GM21737 (cell line): ENCODE data around the gene ZNRF3.
"Not testable (repeated sequence)": the region's sequence is repeated elsewhere in the genome, so short reads cannot be mapped to it uniquely, and the experiment has no call there.

Source experiments
- ATAC-seq: cut with Tn5 transposase; IDR thresholded peaks from one replicate; pipeline ENCODE4 v1.9.1; 2021; ENCODE audit warnings: mild to moderate bottlenecking, moderate library complexity; ENCODE audit not compliant: unreplicated experiment

The ZNRF3 gene

DNA sequence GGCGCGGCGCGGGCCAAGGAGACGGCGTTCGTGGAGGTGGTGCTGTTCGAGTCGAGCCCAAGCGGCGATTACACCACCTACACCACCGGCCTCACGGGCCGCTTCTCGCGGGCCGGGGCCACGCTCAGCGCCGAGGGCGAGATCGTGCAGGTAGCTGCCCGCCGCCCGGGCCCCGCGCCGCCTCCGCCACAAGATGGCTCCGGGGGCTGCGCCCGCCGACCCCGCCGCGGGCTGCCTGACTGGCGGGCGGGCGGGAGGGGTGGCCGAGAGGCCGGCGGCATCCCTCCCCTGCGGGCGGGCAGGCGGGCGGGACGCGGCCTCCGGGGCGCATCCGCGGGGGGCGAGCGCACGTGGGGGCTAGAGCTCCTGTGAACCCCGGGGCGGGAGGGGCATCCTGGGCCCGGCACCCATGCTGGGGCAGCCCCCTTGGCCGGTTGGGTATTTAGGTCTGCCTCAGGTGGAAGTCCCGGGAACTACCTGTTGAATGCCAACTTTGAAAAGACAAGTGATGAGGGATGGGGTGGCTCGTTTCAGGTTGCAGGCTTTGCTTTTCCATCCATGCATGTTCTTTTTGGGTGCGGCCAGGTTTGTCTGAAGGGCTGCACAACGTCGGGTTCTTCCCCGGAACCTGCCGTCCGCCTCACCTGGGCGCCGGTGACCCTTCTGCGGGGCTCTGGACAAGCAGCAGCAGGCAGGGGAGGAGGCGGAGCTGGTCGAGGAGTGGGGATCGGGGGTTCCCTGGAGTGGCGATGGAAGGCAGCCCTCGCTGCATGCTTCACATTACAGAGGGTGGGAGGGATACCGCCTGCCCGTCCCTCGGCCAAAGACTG, 760 bp downstream of the ZNRF3 start:
- ATAC-seq = no peak

DNA sequence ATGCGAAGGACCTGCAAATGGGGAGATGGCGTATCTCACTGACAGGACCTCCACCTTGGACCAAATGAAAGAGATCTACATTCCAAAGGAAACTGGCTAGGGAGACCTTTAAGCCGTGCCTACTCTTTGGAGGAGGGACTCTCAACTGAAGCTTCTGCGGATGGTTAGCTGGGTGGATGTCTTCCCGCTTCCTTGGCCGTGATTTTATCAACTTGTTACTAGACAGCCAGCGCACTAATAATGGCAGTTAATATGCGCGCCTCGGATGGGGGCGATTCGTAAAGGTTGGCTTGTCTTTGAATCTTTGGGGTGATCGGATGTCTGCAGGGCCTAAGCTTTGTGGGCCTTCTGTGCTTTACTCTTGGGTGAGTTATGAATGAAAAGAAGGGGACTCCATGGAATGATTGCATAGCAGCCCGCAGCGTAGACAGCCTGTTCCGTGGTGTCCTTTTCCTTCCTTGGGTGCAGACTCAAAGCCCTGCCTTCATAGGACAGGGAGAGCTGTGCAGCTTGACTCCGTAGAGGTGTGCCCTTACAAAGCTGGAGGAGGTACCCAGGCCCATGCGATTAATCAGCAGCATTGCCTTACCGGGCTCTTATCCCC, 1.5 kb downstream of the ZNRF3 start:
- ATAC-seq = no peak

DNA sequence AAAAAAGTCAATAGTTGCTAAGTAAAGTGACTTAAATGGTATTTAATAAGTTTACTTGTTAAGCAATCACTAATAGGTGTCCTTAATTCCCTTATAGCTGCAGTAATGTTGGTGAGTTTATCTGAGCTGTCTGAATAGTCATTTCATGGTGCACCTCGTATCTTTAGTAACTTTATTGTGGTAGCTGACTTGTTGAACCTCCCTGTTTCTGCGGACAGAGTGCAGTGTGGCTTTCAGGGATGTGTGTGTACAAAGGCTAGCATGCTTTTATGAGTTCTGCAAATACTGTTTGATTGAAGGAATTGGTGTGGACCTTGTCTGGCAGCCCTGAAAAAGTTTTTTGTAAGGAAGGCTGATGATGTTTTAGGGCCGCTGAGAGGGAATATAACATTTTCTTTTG, 2.6 kb downstream of the ZNRF3 start:
- ATAC-seq = no peak

DNA sequence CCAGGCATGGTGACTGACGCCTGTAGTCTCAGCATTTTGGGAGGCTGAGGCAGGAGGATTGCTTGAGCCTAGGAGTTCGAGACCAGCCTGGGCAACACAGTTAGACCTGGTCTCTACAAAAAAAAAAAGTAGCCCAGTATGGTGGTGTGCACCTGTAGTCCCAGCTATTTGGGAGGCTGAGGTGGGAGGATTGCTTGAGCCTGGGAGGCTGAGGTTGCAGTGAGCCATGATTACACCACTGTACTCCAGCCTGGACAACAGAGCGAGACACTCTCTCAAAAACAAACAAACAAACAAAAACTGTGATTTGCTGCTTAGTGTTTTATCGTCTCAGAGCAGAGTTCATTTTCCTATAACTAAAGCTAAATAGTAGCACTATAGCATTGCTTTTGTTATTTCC, 3.3 kb downstream of the ZNRF3 start:
- not testable (repeated sequence) for ATAC-seq

DNA sequence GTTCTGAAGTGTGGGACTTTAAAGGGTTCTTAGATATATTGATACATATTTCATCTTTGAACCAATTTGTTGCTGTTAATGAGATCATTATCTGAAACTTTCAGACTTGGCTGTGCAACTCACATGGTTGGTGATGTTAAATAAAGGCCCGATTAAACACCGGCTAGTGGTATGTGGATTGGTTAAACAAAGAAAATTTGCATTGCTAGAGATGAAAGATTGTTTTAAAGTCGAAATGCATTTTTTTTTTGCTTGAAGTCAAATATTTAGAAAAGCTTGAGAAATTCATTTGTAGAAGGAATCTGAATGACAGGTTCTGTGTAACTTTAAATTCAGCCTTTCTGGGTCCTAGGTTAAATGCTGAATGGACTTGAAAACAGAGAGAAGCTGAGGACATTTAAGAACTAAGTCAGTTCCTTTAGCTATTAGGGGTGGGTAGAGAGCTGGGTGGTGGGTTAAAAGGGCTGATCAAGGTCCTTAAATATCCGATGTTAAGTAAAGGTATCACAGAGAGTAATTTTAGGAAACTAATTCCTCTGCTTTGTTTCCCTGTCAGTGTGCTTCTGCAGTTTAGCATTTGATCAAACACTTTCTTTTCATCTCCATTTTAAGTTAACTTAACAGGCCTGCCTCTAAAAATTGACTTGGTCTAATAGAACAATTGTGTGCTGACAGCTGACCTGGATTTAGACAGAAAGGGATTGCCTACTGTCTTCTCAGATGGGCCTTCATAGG, 4.5 kb downstream of the ZNRF3 start:
- no peak for ATAC-seq

DNA sequence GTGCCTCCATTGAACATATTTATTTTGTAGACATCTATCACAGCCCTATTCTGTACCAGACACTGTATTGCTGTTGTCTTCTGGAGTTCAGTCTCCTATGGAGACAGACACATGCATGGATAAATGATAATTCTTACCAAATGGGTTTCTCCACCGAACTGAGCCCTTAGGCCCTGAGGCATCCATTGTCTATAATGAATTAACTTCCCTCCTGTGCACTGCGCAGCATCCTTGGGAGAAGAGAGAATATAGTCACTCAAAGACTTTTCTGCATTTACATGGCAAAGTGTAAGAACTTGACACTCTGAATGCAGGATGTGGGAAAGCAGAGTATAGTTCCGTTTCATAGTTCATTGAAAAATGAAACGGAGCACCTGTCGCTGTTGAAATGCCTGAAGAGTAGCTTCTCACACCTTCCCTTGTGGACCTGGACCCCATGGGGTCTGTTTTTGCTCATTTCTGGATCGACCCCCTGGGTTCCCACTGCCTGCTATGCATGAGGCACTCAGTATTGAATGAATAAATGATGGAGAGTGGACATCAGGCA, 6.2 kb downstream of the ZNRF3 start:
- ATAC-seq = no peak

DNA sequence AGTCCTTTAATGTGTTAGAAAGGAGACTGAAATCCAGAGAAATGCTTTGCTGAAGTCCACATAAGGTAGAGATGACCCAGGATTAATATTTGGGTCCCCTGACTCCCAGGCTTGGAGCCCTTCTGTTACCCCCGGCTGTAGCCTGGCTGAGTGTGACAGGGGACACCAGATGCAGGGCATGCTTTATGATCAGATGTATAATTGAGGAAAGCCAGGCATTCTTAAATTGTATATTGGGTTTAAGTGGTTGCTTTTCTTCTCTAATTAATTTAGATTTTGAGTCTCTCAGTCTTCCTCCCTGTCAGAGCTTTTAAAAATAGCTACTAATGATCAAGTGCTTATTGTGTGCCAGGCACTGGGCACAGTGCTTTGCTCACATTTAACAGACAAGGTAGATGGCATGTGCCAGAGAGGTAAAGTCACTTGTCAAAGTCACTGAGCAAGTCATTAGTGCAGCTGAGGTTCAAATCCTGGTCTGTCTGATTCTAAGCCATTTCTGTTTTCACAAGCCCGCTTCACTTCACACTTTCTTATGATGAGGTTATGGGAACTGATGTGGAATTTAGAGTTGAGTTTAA, 7.9 kb downstream of the ZNRF3 start:
- ATAC-seq = no peak

DNA sequence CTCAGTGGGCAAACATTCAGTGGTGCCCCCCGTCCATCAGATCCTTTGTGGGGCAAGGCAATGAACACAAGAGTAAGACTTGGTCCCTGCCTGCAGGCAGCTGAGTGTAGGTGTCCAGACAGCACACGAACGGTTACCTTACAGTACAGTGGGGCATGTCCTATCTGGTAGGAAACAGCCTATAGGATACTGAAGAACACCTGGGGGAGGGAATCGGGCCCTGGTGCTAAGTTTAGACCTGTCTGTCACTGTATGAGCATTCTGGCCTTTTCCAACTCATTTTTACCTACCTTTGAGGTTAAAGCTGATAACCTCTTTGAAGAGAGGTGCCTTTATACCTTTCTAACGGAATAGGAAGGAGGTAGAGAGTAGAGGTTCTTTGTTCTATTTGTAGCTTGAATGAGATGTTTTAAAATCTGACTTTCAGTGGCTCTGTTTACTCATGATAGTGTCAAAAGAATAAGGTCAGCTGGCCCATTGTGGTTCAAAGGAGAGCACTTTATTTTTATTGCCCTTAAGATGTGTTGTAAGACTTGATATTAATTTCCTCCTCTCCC, 8.9 kb downstream of the ZNRF3 start:
- ATAC-seq = no peak

DNA sequence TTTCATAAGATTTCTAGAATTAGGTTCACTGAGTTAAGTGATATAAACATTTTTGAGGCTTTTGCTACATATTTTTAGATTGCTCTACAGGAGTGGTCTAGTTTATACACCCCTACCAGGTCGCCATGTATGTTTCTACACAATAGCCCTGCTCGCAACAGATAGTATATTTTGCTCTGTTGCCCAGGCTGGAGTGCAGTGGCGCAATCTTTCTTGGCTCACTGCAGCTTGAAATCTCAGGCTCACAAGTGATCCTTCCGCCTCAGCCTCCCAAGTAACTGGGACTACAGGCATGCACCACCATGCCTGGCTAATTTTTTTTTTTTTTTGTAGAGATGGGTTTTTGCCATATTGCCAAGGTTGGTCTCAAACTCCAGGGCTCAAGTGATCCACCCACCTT, 10.4 kb downstream of the ZNRF3 start:
- no peak for ATAC-seq

DNA sequence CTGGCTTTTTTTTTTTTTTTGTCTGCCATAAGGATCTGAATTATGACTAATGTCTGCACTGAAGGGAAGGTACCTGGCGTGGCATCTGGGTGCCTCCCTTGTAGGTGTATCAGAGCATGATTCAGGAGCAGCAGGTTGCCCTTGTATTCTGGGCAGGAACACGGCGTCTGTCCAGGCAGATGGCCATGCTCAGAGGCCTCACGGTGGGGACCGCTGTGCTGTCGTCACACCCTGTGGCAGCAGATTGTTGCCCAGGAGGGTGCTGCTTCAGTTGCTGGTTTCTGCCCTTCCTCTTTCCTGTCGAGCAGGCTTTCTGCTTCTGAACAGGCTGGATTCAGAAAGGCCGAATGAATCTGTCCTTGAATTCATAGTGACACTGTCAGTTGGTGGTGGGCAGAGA, 11.0 kb downstream of the ZNRF3 start:
- ATAC-seq = no peak

DNA sequence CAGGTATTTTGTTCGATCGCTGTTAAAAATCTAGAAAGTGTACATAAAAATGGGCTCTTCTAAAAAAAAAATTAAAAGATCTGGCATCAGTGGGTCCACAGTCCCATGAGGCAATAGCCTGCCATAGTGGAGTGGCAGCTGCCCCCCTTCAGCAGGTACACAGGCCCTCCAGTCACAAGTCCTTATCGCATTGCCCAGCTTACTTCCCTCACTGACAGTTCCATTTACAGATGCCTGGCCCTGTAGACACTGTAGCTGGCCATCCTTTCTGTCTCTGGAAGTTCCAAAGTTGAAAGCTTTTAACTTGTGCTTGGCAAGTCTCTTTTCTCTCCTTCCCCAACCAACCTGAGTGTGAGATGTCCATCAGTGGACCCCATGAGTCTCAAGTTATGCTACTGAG, 11.4 kb downstream of the ZNRF3 start:
- ATAC-seq = no peak

DNA sequence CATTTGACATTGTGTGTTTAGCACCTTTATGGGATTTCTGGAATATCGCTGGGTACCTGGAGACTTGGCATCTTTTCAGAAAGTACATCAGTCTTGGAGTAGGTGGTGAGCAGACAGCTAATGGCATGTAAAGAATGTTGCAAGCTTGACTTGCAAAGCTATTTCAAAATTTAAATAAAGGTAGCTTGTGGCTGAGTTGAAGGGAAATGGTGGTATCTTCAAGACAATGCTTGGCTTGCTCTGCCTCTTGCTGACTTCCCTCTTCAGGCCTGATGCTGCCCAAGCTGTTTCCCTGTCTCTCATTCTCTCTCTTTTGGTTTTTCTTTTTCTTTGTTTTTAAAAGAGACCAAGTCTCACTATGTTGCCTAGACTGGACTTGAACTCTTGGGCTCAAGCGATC, 13.2 kb downstream of the ZNRF3 start:
- no peak for ATAC-seq

DNA sequence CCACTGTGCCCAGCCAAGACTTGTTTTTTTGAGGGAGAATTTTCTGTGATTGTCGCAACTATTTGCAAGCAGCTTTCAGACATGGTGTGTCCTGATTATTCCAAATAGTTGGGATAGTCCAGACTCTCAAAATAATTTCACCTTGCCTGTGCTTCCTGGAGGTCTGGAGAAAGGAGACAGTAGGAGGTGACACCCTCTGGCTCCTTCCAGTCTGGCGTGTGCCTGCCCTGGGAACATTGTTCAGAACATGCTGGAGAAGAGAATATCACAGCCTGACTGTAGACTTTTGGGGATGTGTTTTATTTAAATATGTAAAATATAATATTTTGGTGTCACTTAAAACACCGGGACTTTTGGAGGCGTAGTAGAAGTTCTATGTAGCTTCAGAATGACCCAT, 14.9 kb downstream of the ZNRF3 start:
- no peak for ATAC-seq

DNA sequence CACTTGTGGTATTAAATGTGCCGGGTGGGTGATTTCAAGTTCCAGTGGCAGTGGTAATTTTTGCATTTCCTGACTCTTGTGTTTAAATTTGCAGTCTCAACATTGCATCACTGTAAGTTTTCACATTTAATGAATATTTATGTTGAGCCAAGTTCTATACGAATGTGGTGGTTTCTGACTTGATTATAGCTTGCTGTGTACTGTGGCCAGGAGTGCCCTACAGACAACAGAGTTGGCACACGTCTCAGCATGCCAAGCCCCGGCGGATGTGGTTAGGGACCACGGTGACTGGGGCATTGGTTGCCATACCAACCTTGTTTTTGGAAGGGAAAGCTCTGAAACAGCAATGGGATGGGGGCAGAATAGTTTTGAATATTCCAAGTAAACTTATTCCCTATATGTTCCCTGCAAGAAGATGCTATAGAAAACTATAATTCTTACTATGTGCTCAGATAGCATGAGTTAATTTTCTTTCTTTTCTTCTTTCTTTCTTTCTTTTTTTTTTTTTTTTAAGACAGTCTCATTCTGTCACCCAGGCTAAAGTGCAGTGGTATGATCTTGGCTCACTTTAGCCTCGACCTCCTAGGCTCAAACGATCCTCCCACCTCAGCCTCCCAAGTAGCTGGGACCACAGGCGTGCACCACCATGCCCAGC, 16.0 kb downstream of the ZNRF3 start:
- ATAC-seq = no peak

DNA sequence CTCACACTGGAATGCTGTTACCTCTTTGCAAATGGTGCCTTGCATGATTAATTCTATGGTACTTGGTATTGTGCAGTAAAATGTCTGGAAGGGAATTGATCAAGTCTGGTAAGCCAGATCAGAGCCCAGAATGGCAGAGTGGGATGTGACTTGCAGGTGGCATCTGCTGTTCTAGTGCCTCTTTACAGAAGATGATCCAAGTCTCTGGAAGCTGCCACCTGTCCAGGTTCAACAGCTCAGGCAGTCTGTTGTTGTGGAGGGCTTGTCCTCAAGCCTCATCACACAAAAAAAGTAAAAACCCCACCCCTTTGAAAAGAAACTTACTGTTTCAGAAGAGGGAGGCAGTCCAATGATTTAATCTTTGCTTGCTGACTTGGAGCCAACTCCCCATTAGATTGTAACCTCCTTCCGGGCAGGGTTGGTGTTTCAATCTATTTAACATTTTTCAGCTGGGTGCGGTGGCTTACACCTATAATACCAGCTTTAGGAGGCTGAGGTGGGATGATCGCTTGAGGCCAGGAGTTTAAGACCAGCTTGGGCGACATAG, 17.1 kb downstream of the ZNRF3 start:
- ATAC-seq = no peak

DNA sequence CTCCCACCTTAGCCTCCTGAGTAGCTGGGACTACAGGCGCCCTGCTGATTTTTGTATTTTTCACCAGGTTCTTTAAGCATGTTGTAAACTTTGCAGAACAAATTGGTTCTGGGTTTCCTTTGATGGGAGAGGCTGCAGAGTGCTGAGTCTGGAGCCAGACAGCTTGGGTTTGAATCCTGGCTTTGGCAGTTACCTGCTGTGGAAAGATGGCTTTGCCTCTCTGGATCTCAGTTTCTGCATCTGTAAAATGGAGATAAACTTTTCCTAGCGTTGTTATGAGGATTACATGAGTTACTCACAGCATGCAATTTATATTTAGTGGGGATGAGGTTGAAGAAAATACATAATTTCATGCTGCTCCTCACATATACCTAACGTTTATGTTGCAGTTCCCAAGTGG, 19.1 kb downstream of the ZNRF3 start:
- no peak for ATAC-seq

DNA sequence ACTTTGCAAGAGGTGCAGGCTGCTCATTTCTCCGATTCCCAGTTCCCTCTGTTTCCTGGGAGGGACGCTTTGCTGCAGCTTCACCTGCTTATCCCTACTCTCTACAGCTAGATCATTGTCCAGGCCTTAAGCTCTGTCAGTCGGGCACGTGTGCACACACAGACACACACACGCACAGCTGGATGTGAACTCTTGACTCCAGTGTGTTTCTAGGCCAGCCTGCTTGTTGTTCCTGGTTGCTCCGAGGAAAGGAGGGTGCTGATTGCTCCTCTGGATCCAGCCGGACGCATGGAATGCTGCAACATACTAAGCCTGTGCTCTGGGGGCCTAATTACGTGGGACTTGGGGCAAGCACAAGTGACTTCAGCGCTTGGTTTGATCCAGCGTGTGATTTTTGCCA, 19.7 kb downstream of the ZNRF3 start:
- no peak for ATAC-seq

DNA sequence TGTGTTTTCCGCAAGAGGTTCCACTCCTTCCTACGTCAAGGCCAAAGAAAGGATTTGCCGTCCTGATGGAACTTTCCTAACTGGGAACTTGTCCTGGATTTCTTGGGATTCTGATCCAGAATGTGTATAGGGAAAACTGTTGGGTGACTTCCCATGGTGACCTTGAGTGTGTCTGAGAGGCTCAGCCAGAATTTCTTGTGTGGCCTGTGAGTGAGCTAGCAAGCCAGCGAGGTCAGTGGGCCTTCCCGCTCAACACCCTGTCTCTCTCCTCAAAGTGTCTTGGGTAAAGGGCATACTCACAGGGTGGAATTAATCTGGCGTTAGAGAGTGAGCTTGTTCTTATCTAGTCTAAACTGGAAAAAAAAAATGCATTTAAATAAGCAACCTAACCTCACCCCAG, 20.4 kb downstream of the ZNRF3 start:
- ATAC-seq = no peak

DNA sequence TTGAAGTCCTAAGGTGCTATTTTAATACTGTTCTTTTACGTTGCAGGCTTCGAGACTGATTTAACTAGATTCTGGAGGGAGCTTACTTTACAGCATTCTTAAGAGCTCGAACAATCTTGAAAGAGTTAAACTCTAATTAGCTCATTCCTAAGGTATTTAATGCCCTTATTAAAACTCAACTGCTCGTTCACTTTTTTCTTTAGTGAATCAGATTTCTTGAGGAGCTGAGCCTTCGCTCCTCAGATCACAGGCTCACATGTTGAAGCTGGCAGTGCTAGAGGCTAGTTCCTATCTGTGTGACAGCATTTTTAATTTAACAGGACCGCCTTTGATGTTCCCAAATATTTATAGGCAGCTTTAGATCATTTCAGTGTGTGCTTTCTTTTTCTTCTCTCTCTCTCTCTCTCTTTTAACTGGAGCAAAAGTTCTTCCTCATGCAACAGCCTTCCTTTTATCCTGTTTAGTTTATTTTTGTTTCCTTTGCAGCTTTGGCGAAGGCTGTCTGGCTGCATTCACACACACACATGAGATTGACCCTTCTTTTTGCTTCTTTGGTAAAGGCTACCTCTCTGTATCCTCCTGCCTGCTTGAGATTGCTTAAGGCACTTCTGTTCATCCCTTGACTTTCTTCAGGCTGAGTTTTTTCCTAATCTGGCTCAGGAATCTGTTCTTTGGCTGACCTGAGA, 21.0 kb downstream of the ZNRF3 start:
- no peak for ATAC-seq
